ENCODE results near the gene C1QTNF8. TPM values are rescaled to one million over a fixed set of nuclear protein-coding genes. Genes with fewer than 3 reads are reported as not detected.

The C1QTNF8 gene
- total RNA-seq, 6 donors from 2014 or later, result 0.30 TPM; not detected in 5

DNA sequence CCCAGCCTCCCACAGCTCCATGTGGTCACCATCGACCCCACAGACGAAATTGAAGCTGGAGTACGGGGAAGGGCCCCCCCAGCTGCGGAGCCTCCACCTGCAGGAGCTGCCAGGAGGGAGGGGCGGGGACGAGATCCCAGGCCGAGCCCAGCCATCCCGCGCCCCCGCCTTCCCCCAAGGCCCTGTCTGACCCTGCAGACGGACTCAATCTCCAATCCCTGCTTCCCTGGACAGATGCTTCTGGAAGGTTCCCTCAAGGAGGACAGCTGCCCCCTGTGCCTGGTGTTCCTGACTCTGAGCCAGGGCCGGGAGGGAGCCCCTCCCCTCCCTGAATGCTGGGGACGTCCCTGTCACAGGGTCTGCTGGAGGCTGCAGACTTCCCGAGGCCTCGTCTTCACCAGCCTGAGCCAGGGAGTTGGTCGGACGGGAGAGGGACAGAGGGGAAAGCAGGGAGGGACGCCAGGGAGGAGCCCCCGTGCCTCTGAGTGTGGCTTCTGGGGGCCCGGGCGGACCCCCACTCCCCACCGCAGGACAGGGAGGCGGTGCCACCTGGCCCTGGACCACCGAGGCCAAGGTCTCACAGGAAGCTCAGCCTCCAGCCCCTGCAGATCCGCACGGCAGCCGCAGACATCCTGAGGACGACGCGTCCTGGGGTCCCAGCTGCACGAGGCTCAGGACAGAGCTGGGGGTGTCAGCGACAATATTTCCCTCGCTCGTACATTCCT, 21.3 kb upstream of the C1QTNF8 start:
- TF ChIP-seq EP300 (IDR thresholded peaks at IDR 0.05), result no peak
- TF ChIP-seq POLR2A (IDR thresholded peaks at IDR 0.05), result no peak
- no peak for TF ChIP-seq POLR2AphosphoS5 (IDR thresholded peaks at IDR 0.05)
- TF ChIP-seq, protein P1, sequence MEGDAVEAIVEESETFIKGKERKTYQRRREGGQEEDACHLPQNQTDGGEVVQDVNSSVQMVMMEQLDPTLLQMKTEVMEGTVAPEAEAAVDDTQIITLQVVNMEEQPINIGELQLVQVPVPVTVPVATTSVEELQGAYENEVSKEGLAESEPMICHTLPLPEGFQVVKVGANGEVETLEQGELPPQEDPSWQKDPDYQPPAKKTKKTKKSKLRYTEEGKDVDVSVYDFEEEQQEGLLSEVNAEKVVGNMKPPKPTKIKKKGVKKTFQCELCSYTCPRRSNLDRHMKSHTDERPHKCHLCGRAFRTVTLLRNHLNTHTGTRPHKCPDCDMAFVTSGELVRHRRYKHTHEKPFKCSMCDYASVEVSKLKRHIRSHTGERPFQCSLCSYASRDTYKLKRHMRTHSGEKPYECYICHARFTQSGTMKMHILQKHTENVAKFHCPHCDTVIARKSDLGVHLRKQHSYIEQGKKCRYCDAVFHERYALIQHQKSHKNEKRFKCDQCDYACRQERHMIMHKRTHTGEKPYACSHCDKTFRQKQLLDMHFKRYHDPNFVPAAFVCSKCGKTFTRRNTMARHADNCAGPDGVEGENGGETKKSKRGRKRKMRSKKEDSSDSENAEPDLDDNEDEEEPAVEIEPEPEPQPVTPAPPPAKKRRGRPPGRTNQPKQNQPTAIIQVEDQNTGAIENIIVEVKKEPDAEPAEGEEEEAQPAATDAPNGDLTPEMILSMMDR (IDR thresholded peaks at IDR 0.05), result no peak
- H3K27me3 ChIP-seq, result peaks cover 0 to 6% (median 0%) of the 10 kb centered on the region in 4 donors
- DNase-seq (peak in 1 of 2 donors; percentile 56), ATAC-seq (ENCODE audit: low FRiP score in 2 of 2) (no peak)
- WGBS, 2 donors, result 57 to 62% methylated on average over 14 to 33 of the region's 34 CpGs
- no peaks in the 10 kb centered on the region for H3K4me1 ChIP-seq
- H3K4me3 ChIP-seq, result no peak overlapping the region
- no peak overlapping the region for H3K27ac ChIP-seq
- no peaks in the 10 kb centered on the region for H3K36me3 ChIP-seq
- no peaks in the 10 kb centered on the region for H3K9me3 ChIP-seq

DNA sequence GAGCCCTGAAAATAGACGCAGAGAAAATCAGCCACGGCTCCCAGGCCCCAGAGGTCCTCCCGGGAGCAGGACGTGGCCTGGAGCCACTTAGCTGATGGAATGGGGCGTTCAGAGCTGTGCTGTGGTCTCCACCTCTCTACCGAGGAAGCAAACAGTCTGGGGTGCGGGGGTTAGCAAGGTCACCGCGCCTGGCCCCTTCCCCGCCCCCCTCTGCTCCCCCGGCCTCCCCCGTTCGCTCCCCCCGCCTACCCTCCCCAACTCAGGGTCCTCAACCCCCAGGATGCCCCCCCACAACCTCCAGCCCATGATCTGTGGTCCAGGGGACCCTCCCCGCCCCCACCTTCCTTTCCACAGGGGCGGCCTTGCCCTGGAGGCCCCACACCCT, 20.6 kb upstream of the C1QTNF8 start:
- H3K27me3 ChIP-seq, result peaks cover 0 to 6% (median 0%) of the 10 kb centered on the region in 4 donors
- H3K4me3 ChIP-seq, result no peak overlapping the region
- 28 to 67% methylated on average over 6 to 14 of the region's 16 CpGs for WGBS, 2 donors
- ATAC-seq (ENCODE audit: low FRiP score in 2 of 2) (no peak), DNase-seq (no peak)
- H3K9me3 ChIP-seq, result no peaks in the 10 kb centered on the region
- TF ChIP-seq EP300 (IDR thresholded peaks at IDR 0.05) (no peak), POLR2A (IDR thresholded peaks at IDR 0.05) (no peak)
- no peaks in the 10 kb centered on the region for H3K4me1 ChIP-seq
- H3K27ac ChIP-seq, result no peak overlapping the region
- H3K36me3 ChIP-seq, result no peaks in the 10 kb centered on the region

DNA sequence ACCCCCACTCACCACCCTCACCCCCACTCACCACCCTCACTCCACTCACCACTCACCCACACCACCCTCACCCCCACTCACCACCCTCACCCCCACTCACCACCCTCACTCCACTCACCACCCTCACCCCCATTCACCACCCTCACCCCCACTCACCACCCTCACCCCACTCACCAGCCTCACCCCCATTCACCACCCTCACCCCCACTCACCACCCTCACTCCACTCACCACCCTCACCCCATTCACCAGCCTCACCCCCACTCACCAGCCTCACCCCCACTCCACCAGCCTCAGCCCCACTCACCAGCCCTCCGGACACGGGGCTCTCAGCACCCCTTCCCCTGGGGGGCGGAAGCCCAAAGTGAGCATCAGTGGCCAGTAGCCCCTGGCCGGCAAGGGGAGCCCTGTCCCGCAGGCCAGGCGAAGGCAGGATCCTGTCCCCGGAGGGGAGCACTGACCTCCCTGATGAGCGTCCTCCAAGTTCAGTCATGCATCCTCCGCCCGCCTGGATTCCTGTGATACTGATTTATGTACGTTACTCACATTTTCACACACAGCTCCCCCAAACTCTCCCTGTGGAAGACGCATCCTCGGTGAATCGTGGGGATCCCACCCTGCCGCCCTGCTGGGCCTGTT, 18.0 kb upstream of the C1QTNF8 start:
- peaks cover 0 to 6% (median 0%) of the 10 kb centered on the region in 4 donors for H3K27me3 ChIP-seq
- no peak for DNase-seq
- TF ChIP-seq POLR2A (IDR thresholded peaks at IDR 0.05) (no peak), POLR2AphosphoS5 (IDR thresholded peaks at IDR 0.05) (no peak), EP300 (IDR thresholded peaks at IDR 0.05) (no peak)
- TF ChIP-seq, protein P1 (IDR thresholded peaks at IDR 0.05), result no peak
- 79 to 84% methylated on average over 9 to 15 of the region's 15 CpGs for WGBS, 2 donors
- H3K27ac ChIP-seq, result no peak overlapping the region
- H3K4me1 ChIP-seq, result no peaks in the 10 kb centered on the region
- no peak overlapping the region for H3K4me3 ChIP-seq
- H3K9me3 ChIP-seq, result no peaks in the 10 kb centered on the region
- ATAC-seq (ENCODE audit: low FRiP score in 2 of 2), result peak in 1 of 2 donors; percentile 12
- no peaks in the 10 kb centered on the region for H3K36me3 ChIP-seq

DNA sequence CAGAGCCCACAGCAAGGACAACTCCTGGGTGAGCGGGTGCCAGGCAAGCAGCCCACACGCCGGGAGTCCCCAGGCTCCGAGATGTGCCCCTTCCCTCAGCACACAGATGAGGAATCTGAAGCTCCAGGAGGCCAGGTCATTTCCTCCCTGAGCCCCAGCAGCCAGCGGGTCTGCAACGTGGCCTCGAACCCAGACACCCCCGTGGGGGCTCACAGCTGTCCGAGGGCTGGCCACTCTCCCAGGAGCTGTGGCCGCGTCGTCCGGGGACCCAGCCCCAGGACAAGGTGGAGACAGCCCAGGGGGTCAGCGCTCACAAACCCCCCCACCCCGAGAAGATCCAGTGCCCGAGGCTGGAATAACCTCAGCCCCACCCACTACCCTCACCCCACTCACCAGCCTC, 17.4 kb upstream of the C1QTNF8 start:
- TF ChIP-seq EP300 (IDR thresholded peaks at IDR 0.05), result no peak
- H3K27ac ChIP-seq, result no peak overlapping the region
- H3K9me3 ChIP-seq, result no peaks in the 10 kb centered on the region
- no peak overlapping the region for H3K4me3 ChIP-seq
- DNase-seq (no peak), ATAC-seq (ENCODE audit: low FRiP score in 2 of 2) (no peak)
- no peaks in the 10 kb centered on the region for H3K36me3 ChIP-seq
- WGBS, 2 donors, result 57 to 71% methylated on average over 4 to 7 of the region's 16 CpGs
- H3K27me3 ChIP-seq, result peaks cover 0 to 8% (median 0%) of the 10 kb centered on the region in 4 donors
- H3K4me1 ChIP-seq, result no peaks in the 10 kb centered on the region

DNA sequence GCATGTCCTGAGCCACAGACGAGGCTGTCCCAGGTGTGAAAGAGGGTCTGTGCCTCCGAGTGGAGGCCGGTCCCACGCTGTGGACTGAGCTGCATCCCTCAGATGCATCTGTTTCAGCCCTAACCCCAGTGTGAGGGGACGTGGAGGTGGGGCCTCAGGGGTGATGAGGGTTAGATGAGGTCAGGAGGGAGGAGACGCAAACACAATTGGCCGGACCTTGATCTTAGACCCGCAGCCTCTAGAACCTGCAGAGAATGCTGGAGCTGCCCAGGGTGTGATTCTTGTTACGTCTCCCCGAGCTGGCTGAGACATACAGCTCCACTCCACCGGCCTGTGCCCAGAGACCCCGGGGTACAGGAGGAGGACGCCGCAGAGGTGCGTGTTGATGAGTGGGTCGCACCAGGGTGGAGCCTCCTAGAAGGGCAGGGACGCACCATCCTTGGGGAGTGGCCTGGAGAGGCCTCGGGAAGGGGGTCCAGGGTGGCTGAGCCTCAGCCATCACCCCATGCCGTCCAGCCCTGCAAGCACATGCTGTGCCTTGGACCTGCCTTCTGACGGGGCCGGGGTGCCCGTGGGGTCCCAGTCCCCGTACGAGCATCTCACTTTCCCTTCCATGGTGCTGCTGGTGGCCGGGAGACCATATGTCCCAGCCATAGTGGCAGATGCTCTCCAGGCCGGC, 16.6 kb upstream of the C1QTNF8 start:
- ATAC-seq (ENCODE audit: low FRiP score in 2 of 2) (no peak), DNase-seq (no peak)
- no peak overlapping the region for H3K27ac ChIP-seq
- no peaks in the 10 kb centered on the region for H3K9me3 ChIP-seq
- H3K36me3 ChIP-seq, result no peaks in the 10 kb centered on the region
- H3K27me3 ChIP-seq, result peaks cover 0 to 5% (median 1%) of the 10 kb centered on the region in 4 donors
- WGBS, 2 donors, result 62 to 70% methylated on average over 6 to 25 of the region's 26 CpGs
- no peak overlapping the region for H3K4me3 ChIP-seq
- no peaks in the 10 kb centered on the region for H3K4me1 ChIP-seq
- TF ChIP-seq, protein P1 (IDR thresholded peaks at IDR 0.05), result no peak
- TF ChIP-seq POLR2A (IDR thresholded peaks at IDR 0.05) (no peak), EP300 (IDR thresholded peaks at IDR 0.05) (no peak), POLR2AphosphoS5 (IDR thresholded peaks at IDR 0.05) (no peak)

Measured in upper lobe of left lung (tissue), 6 donors.